Endothelial cell of umbilical vein (primary cell): ENCODE data around the gene MCF2L. TPM values are rescaled to one million over a fixed set of nuclear protein-coding genes. Genes with fewer than 3 reads are reported as not detected.

Experiments
- BruUV-seq: library from RNA; stranded (reverse); fragments of 400-500 nt; replicated peaks from 2 replicates; lab custom pipeline; 2021; lab: Mats Ljungman, UMichigan
- CTCF ChIA-PET: fragments of 300-600, 350-600 bp; sonication (Branson Sonifier 250); formaldehyde crosslinking; loops from one replicate; lab custom pipeline; 2021; ENCODE audit warnings: antibody characterized with exemption, inconsistent platforms; lab: Charles Lee
- POLR2A ChIA-PET: fragments of 300-600, 350-600 bp; sonication (Branson Sonifier 250); formaldehyde crosslinking; loops from one replicate; lab custom pipeline; 2021; ENCODE audit warnings: antibody characterized with exemption, inconsistent platforms; lab: Charles Lee
- DNase-seq: peaks from one replicate; pipeline ENCODE4 v3.0.0-alpha.2; 2011; ENCODE audit warnings: low read depth, low spot score
- FAIRE-seq: peaks from 2 replicates; lab custom pipeline; 2011; peaks lifted over from hg19 to GRCh38; lab: Jason Lieb, UNC
- H2AFZ ChIP-seq: 2 replicates; pipeline ENCODE4 v1.6.0; 2012; ENCODE audit warnings: low read depth, low read length, control low read depth, inconsistent platforms
- H3K27ac ChIP-seq: 2 replicates; pipeline ENCODE4 v1.5.1; 2011; ENCODE audit warnings: low read depth, mild to moderate bottlenecking, control low read depth, low read length, moderate library complexity; ENCODE audit not compliant: insufficient read depth
- H3K27me3 ChIP-seq, 2 experiments: 2 replicates each; pipeline versions ENCODE4 v1.6.0 to v1.6.1; 2011; ENCODE audit warnings: low read length in 2 of 2, mixed read lengths in 1 of 2; ENCODE audit not compliant: control insufficient read depth in 2 of 2, insufficient read depth in 2 of 2
- H3K36me3 ChIP-seq, 2 experiments: 2 replicates in 1 of 2; 3 replicates in 1 of 2; pipeline ENCODE4 v1.5.1; 2011; ENCODE audit warnings: low read length in 2 of 2, mild to moderate bottlenecking in 1 of 2, moderate library complexity in 1 of 2; ENCODE audit not compliant: control insufficient read depth in 2 of 2, insufficient read depth in 2 of 2; ENCODE audit errors: extremely low read depth in 1 of 2
- H3K4me1 ChIP-seq: 3 replicates; pipeline ENCODE4 v1.5.1; 2011; ENCODE audit warnings: mild to moderate bottlenecking, low read length; ENCODE audit not compliant: control insufficient read depth, insufficient read depth; ENCODE audit errors: extremely low read depth
- H3K4me2 ChIP-seq: 2 replicates; pipeline ENCODE4 v1.6.1; 2011; ENCODE audit warnings: low read length, control low read depth, mixed read lengths; ENCODE audit not compliant: insufficient read depth
- H3K4me3 ChIP-seq, 3 experiments: fragments of 200-600 bp in 1 of 3; sonication (generic), shearing (Covaris generic) in 1 of 3; replicated peaks in 1 of 3; 2 replicates each; pipeline ENCODE4 v1.5.1; 2011 to 2016; ENCODE audit warnings: control low read depth in 3 of 3, low read length in 3 of 3, mild to moderate bottlenecking in 2 of 3, inconsistent platforms in 1 of 3, low read depth in 1 of 3, moderate library complexity in 1 of 3; ENCODE audit not compliant: insufficient read depth in 1 of 3
- H3K79me2 ChIP-seq: 2 replicates; pipeline ENCODE4 v1.6.0; 2012; ENCODE audit warnings: low read length, inconsistent platforms; ENCODE audit not compliant: control insufficient read depth, insufficient read depth
- H3K9ac ChIP-seq: replicated peaks from 2 replicates; pipeline ENCODE3; 2011; ENCODE audit warnings: low read length, control low read depth; ENCODE audit not compliant: insufficient read depth; ENCODE audit errors: extremely low read depth
- H3K9me1 ChIP-seq: replicated peaks from 3 replicates; pipeline ENCODE4 v1.6.0; 2011; ENCODE audit warnings: mild to moderate bottlenecking, low read length; ENCODE audit not compliant: control insufficient read depth, insufficient read depth; ENCODE audit errors: extremely low read depth
- H3K9me3 ChIP-seq: replicated peaks from 2 replicates; pipeline ENCODE4 v1.5.1; 2012; ENCODE audit warnings: low read length, inconsistent platforms; ENCODE audit not compliant: control insufficient read depth, insufficient read depth
- H4K20me1 ChIP-seq: replicated peaks from 2 replicates; pipeline ENCODE3; 2011; ENCODE audit warnings: mild to moderate bottlenecking, low read length; ENCODE audit not compliant: control insufficient read depth, insufficient read depth; ENCODE audit errors: extremely low read depth
- CTCF ChIP-seq, 2 donors: IDR thresholded peaks; 1 replicate in 1 of 2; 2 replicates in 1 of 2; pipeline ENCODE4 v1.5.1; 2011; ENCODE audit warnings: low read length in 2 of 2, mild to moderate bottlenecking in 2 of 2, moderate library complexity in 2 of 2, control low read depth in 1 of 2, inconsistent platforms in 1 of 2, low read depth in 1 of 2; ENCODE audit not compliant: insufficient read depth in 1 of 2; ENCODE audit errors: extremely low read depth in 1 of 2
- EZH2 ChIP-seq: IDR thresholded peaks from 2 replicates; pipeline ENCODE4 v1.6.1; 2012; ENCODE audit warnings: borderline replicate concordance, low read depth, mild to moderate bottlenecking, moderate library complexity, low read length, inconsistent platforms; ENCODE audit not compliant: severe bottlenecking
- FOS ChIP-seq: IDR thresholded peaks from 2 replicates; pipeline ENCODE4 v1.6.1; 2011; ENCODE audit warnings: mild to moderate bottlenecking, low read length, moderate library complexity, borderline replicate concordance; ENCODE audit not compliant: insufficient read depth
- GATA2 ChIP-seq: IDR thresholded peaks from 2 replicates; pipeline ENCODE4 v1.7.0; 2011; ENCODE audit warnings: low read depth, mild to moderate bottlenecking, moderate library complexity, mixed read lengths, low read length; ENCODE audit not compliant: insufficient read length, insufficient read depth
- JUN ChIP-seq: IDR thresholded peaks from 2 replicates; pipeline ENCODE4 v1.6.1; 2011; ENCODE audit warnings: borderline replicate concordance, low read depth; ENCODE audit not compliant: insufficient read length, insufficient read depth
- MAX ChIP-seq: IDR thresholded peaks from 2 replicates; pipeline ENCODE4 v1.6.1; 2011; ENCODE audit not compliant: insufficient read depth, insufficient read length
- MYC ChIP-seq: IDR thresholded peaks from one replicate; pipeline ENCODE4 v1.6.1; 2011; ENCODE audit warnings: mild to moderate bottlenecking, low read depth, low read length
- POLR2A ChIP-seq: IDR thresholded peaks from 2 replicates; pipeline ENCODE4 v1.6.1; 2012; ENCODE audit warnings: low read depth, mild to moderate bottlenecking, control low read depth, low read length
- POLR2AphosphoS5 ChIP-seq: IDR thresholded peaks from 2 replicates; pipeline ENCODE4 v1.6.1; 2012; ENCODE audit warnings: low read depth, mild to moderate bottlenecking, control low read depth, low read length, moderate library complexity; ENCODE audit not compliant: insufficient read depth
- dilution Hi-C: fragments of 300-500 bp; cut with MboI; formaldehyde crosslinking; loops from one replicate; pipeline ENCODE4 v1.15.0; 2019; ENCODE audit warnings: low sequenced_read_pairs; ENCODE audit not compliant: extremely low pct_ligation_motif_present
- intact Hi-C: fragments of 100-400 bp; cut with micrococcal nuclease; formaldehyde crosslinking; loops from one replicate; pipeline ENCODE4 v1.10.0; 2022
- polyA plus RNA-seq, 4 experiments: library from polyadenylated mRNA; depleted of rRNA in 3 of 4; stranded (reverse) in 3 of 4; unstranded in 1 of 4; fragments of >200 nt; gene quantifications; 2 replicates each; pipeline versions ENCODE4 v1.2.1 to v1.2.3, GENCODE V29; 2011 to 2012; ENCODE audit warnings: missing spikeins in 1 of 4
- total RNA-seq: library from RNA; stranded (reverse); gene quantifications from 2 replicates; pipeline ENCODE4 v1.2.3, GENCODE V29; 2021

Gene MCF2L
- total and polyA plus RNA-seq, 2 donors (not counting 3 experiments of a cell fraction or from before 2014, with no cell fraction given): 0.33 to 0.58 TPM

- intact Hi-C loops: no loop called here
- H3K4me2 ChIP-seq: no peak overlapping the region
- TF ChIP-seq JUN (no peak), POLR2AphosphoS5 (no peak), MYC (no peak), GATA2 (no peak), POLR2A (no peak), CTCF (IDR thresholded peaks at IDR 0.05; ENCODE audit: extremely low read depth in 1 of 2, insufficient read depth in 1 of 2, low read depth in 1 of 2, low read length in 2 of 2) (no peak), FOS (no peak), EZH2 (no peak), MAX (no peak)
- no peaks in the 10 kb centered on the region for H3K9me3 ChIP-seq
- no peak overlapping the region for H2AFZ ChIP-seq
- no peaks in the 10 kb centered on the region for H3K79me2 ChIP-seq
- H3K9ac ChIP-seq: no peak overlapping the region
- no TSS peak for BruUV-seq
- dilution Hi-C loops: no loop called here
- no peaks in the 10 kb centered on the region for H3K4me1 ChIP-seq
- H4K20me1 ChIP-seq: no peaks in the 10 kb centered on the region
- CTCF ChIA-PET: no interaction called here
- no peak overlapping the region for H3K27ac ChIP-seq
- no peak for FAIRE-seq
- no peak overlapping the region for H3K4me3 ChIP-seq
- DNase-seq: no peak
- POLR2A ChIA-PET: no interaction called here
- no peaks in the 10 kb centered on the region for H3K36me3 ChIP-seq
- no peaks in the 10 kb centered on the region for H3K9me1 ChIP-seq
- no peaks in the 10 kb centered on the region for H3K27me3 ChIP-seq
Measured at GRCh38 chr13:112995395-112996191, 26.6 kb downstream of the MCF2L start.
